GM18909 (cell line): ENCODE results near the gene SKIL.

ENCODE experiments used
- ATAC-seq: cut with Tn5 transposase; IDR thresholded peaks from one replicate; pipeline ENCODE4 v1.9.1; 2021; ENCODE audit warnings: mild to moderate bottlenecking; ENCODE audit not compliant: unreplicated experiment, poor library complexity

SKIL gene

DNA sequence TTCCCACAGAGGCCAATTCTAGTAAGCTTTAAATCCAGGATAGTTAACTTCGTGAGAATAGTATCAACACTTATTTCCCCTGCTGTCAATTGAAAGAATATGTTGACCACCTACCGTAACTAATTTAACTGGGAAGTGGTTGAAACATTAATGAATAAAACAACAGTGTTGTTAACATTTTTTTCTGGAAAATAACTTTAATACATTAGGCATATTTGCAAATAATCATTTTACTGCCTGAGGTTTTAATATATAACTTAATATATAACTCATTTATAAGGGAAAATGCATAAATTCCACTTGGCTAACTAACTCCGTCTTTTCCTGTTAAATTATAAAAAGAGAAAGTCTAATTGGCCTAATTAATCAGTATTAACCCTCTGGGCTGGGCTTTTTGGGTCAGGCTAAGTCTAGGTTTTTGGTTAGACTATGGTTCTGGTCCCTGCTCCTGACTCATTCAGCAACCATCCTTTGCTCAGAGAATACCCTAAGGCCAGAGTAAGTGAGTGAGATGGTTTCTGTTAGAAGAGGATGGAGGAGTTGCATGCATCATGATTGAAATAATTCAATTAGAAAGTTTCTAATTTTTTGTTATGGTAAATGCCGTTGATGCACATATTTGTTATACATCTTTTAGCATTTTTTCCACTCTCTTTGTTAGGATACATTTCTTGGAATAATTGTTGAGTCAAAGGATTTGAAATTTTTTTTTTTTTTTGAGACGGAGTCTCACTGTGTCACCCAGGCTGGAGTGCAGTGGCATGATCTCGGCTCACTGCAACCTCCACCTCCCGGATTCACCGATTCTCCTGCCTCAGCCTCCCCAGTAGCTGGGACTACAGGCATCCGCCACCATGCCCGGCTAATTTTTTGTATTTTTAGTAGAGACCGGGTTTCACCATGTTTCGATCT, 10.8 kb upstream of the SKIL start:
- ATAC-seq, result no peak

DNA sequence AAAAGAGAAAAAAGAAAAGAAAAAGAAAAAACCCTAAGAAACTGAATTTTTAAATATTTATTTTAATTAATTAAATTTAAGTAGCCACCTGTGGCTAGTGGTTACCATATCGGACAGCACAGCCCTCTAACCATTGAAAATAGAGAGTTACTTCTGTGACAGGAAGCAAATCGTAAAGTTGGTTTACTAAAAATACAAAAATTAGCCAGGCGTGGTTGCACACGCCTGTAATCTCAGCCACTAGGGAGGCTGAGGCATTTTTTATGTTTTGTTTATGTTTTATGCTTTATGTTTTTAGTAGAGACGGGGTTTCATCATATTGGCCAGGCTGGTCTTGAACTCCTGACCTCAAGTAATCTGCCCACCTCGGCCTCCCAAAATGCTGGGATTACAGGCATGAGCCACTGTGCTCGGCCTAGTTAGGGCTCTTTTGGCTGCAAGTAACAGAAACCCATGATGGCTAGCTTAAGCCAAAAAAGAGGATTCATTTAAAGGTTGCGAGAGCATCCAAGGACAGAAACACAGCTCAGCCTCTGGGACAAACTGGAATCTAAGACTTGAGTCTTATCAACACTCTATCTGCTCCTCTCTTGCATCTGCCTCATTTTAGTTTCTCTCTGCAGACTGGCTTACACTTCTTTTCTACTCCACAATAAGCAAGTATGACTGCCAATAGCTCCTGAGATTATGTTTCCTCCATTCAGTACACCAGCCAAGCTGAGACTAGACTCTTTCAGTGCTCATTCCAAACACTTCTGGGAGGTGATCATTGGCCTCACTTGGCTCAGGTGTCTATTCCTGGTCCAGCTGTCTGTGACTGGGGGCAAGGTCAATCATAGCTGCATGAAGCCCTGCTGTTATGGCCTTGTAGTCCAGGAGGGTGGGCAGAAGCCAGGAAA, 6.8 kb upstream of the SKIL start:
- peak; percentile 54 for ATAC-seq

DNA sequence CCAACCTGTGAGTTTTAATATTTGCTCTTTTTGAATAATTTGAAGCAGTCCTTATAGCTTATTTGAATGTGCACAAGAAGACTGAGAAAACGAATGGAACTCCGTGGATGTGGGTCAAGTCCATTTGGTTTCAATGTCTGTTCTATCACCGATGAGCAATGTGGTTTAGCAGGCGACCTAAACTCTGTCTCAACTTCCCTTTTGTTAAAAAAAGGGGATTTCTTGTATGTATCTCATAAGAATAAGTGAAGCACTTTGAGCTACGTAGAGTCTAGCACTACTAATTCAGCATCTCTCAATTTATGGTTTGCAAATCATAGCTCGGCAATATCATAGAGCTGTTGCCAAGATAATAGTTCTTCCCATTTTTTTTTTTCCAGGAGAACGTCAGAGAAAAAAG, 4.6 kb upstream of the SKIL start:
- ATAC-seq, result peak; percentile 12

DNA sequence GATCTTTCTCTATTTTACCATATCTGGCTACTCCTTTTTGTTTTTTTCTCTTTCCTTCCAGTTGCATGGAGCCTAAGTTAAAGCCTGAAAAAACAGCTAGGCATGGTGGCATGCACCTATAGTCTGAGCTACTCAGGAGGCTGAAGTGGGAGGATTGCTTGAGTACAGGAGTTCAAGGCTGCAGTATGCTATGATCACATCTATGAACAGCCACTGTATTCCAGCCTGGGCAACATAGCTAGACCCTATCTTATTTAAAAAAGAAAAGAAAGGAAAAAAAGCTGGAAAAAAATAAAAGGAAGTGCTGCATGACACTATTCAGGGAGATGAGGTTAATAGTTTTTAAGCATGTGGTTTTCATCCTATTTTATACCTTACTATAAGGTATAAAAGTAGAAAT, 4.0 kb upstream of the SKIL start:
- ATAC-seq, result no peak

DNA sequence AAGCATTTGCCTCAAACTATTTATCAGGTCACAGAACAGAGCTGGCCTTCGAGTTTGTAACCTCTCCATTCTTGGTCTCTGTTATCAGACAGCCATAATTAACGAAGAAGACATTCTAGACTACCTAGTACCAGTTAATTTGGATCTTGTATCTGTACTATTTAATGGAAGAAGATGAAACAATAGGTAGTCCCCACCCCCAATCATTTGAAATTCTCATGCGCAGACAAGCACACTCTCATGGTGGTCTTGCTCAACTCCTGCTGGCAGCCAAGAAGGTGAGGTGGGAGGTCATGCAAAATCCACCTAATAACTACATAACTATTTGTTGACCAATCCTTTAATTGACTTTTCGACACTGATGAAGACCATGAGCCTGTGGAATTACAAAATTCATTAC, 2.8 kb upstream of the SKIL start:
- ATAC-seq, result no peak

DNA sequence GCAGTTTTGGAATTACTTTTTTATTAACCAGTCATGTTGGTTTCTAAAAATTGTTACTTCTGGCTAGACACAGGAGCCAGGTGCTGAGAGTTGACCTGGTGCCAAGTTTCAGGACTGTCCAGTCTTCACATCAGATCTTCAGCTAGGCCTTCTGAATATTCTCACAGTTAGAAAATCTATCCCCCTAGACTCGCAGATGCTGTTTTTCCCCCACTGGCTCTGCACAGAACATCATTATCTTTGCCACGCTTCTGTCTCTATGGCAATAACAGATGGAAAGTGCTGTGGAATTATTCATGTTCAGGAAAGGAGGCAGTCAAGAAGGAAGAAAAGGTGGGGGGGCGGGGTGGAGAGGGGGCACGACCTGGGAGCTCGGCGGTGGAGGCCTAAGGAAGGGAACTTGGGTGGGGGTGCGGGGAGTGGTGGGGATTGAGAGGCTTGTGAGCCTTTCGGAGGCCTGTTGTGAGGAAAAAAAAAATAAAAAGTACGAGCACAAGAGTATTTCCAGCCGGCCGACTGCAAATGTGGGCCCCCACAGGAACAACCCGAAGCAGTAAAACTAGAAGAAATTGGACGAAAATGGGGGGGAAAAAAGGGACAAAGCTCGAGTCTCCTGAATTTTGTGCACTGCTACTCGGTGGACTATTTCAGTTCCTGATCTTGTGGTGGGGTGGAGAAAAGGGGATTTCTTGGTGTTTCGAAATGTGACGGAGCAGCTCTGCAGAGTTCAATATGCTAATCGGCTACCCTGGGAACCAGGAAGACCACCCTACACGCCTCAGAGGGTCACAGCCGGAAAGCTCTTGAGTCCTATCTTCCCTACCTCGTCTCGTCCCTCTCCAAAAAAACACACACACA, 1.5 kb upstream of the SKIL start:
- ATAC-seq, result peak; percentile 19

DNA sequence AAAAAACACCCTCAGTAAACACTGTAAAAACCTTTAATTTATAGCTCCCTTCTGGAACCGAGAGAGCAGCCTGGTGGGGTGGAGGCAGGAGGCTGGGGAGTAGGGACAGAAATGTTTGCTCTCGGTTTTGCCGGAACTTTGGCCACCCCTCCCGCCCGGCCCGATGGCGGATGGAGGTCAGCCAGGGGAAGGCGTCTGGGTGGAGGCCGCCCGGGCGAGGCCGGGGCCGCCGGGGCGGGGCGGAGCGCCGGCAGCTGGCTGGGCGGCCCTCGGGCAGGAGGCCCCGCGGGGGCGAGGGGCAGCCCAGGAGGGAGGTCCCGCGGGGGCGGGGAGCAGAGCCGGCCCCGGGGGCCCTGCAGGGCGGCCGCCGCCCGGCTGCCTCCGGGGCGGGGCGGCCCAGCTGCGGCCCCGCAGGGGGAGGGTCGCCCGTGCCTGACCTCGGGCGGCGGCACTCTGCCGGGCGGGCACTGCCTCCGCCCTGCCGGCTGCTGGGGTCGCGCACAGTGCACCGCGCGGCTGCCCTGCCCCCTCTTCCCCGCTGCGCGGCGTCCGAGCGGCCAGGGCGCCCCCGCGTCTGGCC, 829 bp upstream of the SKIL start:
- ATAC-seq, result peak; percentile 50

DNA sequence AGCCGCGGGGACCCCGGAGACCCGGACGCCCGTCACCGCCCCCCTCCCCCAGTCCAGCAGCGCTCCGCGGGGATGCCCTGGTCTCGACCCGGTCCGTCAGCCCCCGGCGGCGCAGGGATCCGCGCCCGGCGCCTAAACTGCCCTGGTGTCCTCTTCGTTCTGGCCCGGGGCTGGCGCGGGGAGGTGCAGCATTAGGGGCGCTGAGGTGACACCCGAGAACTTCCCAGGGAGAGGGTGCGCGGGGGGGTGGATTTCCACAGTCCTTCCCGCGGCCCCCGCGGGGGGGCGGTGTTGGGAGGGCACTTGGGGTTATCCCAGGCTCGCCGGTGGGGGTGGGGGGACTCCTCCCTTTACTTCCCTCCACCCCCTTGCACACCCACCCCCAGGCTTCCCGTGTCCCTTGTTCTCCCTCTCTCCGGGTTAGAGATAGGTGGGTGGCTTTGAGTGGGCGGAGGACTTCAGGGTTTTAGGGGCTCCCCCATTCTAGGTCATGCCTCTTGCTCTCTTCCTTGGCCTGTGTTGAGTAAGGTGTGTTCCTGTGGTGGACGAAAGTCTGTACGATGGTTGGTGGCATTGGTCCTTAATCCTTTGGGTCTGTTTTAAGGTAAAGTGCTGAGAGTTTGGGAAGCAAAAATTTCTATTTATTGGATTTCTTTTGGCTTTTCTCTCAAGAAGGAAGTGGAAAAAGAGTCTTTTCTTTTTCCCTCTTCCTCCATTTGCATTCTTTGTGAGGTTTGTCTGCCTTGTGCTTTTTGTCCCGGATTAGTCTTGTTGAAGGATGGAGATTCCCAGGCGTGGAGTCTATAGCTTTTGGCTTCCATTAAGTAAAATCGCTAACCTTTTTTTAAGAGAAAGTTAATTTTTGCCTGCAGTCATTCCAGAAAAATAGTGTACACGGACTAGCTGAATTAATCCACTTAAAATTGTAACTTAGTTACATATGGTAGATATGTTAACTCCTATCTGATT, 811 bp downstream of the SKIL start:
- ATAC-seq, result peak; percentile 14

DNA sequence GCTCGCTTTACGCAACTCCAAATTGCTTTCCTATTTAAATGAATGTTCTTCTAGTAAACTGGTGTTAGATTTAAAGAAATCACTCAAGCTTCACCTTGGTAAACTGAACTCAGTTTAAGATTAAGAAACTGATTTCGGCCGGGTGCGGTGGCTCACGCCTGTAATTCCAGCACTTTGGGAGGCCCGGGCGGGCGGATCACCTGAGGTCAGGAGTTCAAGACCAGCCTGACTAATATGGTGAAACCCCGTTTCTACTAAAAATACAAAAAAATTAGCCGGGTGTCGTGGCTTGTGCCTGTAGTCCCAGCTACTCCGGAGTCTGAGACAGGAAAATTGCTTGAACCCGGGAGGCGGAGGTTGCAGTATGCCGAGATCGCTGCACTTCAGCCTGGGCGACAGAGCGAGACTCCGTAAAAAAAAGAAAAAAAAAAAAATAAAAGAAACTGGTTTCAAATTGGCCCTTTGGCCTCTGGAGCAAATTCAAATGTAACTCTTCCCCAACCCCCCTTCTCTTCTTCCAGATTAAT, 1.7 kb downstream of the SKIL start:
- no peak for ATAC-seq

DNA sequence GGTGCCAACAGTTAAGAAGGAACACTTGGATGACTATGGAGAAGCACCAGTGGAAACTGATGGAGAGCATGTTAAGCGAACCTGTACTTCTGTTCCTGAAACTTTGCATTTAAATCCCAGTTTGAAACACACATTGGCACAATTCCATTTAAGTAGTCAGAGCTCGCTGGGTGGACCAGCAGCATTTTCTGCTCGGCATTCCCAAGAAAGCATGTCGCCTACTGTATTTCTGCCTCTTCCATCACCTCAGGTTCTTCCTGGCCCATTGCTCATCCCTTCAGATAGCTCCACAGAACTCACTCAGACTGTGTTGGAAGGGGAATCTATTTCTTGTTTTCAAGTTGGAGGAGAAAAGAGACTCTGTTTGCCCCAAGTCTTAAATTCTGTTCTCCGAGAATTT, 3.0 kb downstream of the SKIL start:
- ATAC-seq, result no peak

DNA sequence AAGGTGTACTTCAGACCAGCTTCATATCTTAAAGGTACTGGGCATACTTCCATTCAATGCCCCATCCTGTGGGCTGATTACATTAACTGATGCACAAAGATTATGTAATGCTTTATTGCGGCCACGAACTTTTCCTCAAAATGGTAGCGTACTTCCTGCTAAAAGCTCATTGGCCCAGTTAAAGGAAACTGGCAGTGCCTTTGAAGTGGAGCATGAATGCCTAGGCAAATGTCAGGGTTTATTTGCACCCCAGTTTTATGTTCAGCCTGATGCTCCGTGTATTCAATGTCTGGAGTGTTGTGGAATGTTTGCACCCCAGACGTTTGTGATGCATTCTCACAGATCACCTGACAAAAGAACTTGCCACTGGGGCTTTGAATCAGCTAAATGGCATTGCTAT, 3.4 kb downstream of the SKIL start:
- ATAC-seq, result no peak

DNA sequence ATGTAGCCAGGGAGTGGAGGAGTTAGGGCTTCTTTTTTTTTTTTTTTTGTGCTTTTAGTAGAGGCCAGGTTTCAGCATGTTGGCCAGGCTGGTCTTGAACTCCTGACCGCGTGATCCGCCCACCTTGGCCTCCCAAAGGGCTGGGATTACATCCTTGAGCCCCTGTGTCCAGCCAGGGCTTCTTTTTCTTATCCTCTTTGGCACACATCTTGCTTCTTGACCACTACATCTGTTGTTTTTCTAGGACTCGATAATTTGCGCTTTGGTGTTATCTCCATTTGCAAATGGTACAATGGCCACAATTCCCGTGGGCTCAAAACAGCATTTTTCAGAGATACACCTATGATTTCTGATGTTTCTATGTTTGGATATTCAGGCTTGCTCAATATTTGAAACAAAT, 4.2 kb downstream of the SKIL start:
- ATAC-seq, result no peak

DNA sequence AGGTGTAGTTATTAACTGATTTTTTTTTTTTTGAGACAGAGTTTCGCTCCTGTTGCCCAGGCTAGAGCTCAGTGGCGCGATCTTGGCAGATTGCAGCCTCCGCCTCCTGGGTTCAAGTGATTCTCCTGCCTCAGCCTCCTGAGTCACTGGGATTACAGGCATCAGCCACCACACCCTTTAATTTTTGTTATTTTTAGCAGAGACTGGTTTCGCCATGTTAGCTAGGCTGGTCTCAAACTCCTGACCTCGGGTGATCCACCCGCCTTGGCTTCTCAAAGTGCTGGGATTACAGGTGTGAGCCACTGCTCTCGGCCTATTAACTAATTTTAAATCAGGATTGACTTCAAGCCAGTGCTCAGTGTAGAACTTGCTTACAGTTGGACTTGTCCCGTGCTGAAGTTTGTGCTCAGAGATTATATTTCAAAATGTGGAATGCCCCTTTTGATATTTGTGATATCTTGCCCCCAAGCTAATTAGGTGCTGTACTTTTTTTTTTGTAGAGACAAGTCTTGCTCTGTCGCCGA, 6.0 kb downstream of the SKIL start:
- ATAC-seq, result no peak

DNA sequence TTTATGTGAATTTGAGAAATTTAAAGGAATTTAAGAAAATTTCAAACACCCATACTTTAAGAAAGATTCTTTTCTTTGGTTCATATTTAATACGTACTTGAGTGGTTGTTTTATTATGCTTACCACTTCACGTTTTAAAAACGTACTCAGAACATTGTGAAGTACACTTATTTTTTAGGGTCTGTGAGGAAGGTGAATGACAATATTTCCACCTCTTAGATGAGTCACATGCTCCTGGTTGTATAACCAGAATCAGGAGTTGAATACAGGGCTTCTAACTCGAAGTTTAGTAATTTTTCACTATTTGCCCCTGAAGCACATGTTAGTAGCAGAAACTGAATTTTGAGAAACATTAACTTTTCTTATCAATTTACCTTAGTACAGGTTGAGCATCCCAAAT, 7.5 kb downstream of the SKIL start:
- no peak for ATAC-seq

DNA sequence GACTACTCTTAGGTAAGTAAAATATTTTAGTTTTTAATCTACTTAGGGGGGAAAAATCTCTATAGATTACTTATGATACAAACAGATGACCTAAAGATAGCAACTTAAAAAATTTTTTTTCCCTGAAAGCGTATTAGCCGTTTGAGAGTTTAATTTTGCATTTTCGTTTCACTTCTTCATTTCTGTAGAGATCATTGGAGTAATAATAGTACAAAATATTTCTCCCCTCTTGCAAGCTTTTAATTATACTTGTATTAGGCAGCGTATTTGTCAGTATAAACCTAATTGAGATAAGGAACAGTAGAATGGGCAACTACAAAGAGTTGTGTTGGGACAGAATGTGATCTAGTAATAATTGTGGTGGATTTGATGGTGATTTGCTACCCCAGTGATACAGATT, 10.3 kb downstream of the SKIL start:
- no peak for ATAC-seq

DNA sequence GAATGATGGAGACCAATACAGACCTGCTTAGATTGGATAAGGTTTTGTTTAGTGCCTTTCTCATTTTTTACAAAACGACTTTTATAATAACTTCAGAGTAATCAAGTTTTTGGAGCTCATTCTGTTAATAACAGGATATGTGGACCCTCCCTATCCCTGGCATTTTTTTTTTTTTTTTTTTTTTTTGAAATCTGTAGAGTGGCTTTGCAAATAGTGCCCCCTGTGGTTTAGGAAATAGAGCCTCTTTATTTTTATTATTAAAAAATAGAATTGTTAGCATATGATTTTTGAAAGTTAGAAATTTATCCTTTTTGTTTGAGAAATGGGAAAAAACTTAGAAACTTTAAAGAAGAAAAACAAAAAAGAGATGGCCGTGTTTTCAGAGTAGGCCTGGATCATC, 11.4 kb downstream of the SKIL start:
- no peak for ATAC-seq

DNA sequence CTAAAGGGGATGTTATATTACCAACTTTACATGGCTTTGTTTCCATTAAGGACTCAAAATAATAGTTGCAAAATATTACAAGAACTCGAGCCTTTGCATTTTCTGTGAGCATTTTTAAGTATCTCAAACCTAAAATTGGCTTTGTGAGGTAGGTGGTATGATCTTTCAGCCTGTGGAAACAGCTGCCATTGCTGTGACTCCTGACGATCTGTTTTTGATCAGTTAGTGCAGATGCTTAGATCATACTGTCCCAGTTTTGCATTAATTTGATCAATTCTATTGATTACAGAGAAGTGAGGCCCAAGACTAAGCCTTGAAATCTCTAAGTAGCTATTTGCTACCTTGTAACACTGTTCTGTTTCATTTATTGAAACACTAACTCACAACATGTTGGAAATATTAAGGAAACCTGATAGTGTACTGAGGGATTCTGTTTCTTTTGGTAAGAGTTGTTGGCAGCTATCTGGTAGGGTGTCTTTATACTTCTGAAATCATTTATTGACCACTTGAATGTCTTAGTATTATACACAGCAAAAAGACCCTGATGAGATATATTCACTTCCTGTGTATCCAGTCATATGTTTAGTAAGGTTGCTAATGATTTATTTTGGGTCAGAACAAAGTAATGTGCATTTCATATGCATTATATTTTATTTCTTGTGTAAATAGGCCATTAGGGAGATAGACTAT, 14.8 kb downstream of the SKIL start:
- no peak for ATAC-seq

DNA sequence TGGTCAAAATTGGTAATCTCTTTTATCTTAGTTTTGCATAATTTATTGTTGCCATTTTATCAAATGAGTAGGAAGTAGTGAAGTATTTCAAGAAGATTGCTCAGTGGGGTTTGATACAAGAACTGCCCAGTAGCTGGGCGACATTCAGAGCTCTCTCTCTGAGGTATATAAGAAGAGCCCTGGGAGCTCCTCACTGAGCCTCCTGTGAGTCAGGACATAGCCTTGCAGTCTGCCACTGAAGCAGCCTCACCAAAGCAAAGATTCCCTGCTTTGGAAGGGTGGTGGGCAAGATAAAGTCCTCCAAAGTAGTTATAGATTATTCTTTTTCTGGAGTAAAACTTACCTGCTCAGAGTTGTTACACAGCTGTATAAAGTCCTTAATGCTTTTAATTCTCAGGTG, 26.1 kb downstream of the SKIL start:
- ATAC-seq, result no peak
